NOMO-1 treated with dmso at 0.1 percent for 144 hours (cell line): Measurements from ENCODE around the gene ASRGL1.

Experiments used
- DNase-seq: peaks from one replicate; lab custom pipeline; 2025; ENCODE audit not compliant: unreplicated experiment; lab: John Stamatoyannopoulos, UW

Gene ASRGL1

DNA sequence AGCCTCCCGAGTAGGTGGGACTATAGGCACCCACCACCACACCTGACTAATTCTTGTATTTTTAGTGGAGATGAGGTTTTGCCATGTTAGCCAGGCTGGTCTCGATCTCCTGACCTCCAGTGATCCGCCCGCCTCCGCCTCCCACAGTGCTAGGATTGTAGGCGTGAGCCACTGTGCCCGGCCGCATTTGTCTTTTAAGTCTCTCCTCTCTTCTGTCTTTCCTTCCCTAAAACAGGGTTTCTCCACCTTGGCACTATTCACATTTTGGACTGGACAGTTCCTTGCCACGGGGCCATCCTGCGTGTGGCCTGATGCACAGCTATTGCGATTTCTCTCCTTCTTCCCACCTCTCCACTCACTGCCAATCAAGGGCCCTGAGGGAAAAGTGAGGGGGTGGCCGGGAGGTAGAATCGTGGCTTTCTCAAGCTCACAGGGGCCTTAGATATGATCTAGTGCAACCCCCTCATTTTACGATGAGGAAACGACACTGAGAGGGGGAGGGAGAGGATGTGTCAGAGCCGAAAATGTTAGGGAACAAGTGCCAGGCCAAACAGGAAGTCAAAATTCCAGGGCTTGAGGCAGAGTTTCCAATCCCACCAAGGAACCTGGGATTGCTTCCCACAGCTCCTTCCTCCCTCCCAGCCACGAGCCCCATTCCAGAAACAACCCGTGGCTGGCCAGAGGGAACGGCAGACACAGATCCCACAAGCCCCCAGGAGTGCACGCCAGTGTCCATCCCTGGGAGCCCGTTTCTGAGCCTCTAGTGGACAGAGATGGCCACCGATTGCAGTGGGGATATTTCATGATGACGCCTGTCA, 102.7 kb downstream of the ASRGL1 start:
- DNase-seq, result no peak
